Measurements from ENCODE around the gene OR52A1. TPM values are rescaled to one million over a fixed set of nuclear protein-coding genes. Genes with fewer than 3 reads are reported as not detected.

Gene OR52A1
- total and polyA plus RNA-seq, 9 of the 15 experiments (the other 6 are each of a cell fraction or from before 2014, with no cell fraction given), result under 0.01 to 0.33 (median 0.13) TPM; not detected in 3

DNA sequence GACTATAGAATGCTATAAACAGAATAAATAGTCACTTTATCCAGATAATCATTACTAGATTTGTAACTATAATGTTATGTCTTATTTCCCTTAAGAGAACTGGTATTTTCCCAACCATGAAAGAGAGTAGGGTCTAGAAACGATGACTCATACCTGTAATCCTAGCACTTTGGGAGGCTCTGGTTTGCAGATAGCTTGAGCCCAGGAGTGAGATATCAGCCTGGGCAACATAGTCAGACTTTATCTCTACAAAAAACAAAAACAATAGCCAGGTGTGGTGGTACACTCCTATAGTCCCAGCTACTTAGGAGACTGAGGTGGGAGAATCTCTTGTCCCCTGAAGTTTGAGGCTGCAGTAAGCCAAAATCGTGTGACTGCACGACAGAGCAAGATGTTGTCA lies 47.3 kb downstream of the OR52A1 start (continued):
- TF ChIP-seq TCF3 (CRISPR knock-in tag; IDR thresholded peaks at IDR 0.05) (peak; percentile 55), ZNF316 (IDR thresholded peaks at IDR 0.05) (peak; percentile 58), KLF16 (IDR thresholded peaks at IDR 0.05) (peak; percentile 27; the same call in 1 of the 2 replicates), JUNB (CRISPR knock-in tag; conservative IDR thresholded peaks at IDR 0.05) (peak; percentile 71), DPF2 (IDR thresholded peaks at IDR 0.05) (peak; percentile 85), MAFF (IDR thresholded peaks at IDR 0.05; ENCODE audit: low read length) (0 out of 2 replicates have a peak, but pooled peaks have one; percentile 19), SMARCC2 (IDR thresholded peaks at IDR 0.05; ENCODE audit: low read depth) (peak; percentile 53; the same call in 1 of the 2 replicates), FOXM1 (IDR thresholded peaks at IDR 0.05; ENCODE audit: low read depth) (0 out of 2 replicates have a peak, but pooled peaks have one; percentile 13), FOXM1 (CRISPR knock-in tag; IDR thresholded peaks at IDR 0.05; ENCODE audit: low read depth) (no peak), ZEB2 (IDR thresholded peaks at IDR 0.05) (peak; percentile 86), RBM15 (IDR thresholded peaks at IDR 0.05; ENCODE audit: insufficient read depth, low read length) (no peak), TRIM24 (IDR thresholded peaks at IDR 0.05) (peak; percentile 28 to 75; a peak in 3 of 4 replicates), CBFA2T2 (conservative IDR thresholded peaks at IDR 0.05) (peak; percentile 80), C11orf30 (IDR thresholded peaks at IDR 0.05; ENCODE audit: low read depth) (peak; percentile 40; the same call in 1 of the 2 replicates)
- TF ChIP-seq, protein P1, sequence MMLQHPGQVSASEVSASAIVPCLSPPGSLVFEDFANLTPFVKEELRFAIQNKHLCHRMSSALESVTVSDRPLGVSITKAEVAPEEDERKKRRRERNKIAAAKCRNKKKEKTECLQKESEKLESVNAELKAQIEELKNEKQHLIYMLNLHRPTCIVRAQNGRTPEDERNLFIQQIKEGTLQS (IDR thresholded peaks at IDR 0.05), result peak; percentile 94
- TF ChIP-seq, protein P1 (CRISPR knock-in tag; conservative IDR thresholded peaks at IDR 0.05), result no peak
- TF ChIP-seq, protein P2, sequence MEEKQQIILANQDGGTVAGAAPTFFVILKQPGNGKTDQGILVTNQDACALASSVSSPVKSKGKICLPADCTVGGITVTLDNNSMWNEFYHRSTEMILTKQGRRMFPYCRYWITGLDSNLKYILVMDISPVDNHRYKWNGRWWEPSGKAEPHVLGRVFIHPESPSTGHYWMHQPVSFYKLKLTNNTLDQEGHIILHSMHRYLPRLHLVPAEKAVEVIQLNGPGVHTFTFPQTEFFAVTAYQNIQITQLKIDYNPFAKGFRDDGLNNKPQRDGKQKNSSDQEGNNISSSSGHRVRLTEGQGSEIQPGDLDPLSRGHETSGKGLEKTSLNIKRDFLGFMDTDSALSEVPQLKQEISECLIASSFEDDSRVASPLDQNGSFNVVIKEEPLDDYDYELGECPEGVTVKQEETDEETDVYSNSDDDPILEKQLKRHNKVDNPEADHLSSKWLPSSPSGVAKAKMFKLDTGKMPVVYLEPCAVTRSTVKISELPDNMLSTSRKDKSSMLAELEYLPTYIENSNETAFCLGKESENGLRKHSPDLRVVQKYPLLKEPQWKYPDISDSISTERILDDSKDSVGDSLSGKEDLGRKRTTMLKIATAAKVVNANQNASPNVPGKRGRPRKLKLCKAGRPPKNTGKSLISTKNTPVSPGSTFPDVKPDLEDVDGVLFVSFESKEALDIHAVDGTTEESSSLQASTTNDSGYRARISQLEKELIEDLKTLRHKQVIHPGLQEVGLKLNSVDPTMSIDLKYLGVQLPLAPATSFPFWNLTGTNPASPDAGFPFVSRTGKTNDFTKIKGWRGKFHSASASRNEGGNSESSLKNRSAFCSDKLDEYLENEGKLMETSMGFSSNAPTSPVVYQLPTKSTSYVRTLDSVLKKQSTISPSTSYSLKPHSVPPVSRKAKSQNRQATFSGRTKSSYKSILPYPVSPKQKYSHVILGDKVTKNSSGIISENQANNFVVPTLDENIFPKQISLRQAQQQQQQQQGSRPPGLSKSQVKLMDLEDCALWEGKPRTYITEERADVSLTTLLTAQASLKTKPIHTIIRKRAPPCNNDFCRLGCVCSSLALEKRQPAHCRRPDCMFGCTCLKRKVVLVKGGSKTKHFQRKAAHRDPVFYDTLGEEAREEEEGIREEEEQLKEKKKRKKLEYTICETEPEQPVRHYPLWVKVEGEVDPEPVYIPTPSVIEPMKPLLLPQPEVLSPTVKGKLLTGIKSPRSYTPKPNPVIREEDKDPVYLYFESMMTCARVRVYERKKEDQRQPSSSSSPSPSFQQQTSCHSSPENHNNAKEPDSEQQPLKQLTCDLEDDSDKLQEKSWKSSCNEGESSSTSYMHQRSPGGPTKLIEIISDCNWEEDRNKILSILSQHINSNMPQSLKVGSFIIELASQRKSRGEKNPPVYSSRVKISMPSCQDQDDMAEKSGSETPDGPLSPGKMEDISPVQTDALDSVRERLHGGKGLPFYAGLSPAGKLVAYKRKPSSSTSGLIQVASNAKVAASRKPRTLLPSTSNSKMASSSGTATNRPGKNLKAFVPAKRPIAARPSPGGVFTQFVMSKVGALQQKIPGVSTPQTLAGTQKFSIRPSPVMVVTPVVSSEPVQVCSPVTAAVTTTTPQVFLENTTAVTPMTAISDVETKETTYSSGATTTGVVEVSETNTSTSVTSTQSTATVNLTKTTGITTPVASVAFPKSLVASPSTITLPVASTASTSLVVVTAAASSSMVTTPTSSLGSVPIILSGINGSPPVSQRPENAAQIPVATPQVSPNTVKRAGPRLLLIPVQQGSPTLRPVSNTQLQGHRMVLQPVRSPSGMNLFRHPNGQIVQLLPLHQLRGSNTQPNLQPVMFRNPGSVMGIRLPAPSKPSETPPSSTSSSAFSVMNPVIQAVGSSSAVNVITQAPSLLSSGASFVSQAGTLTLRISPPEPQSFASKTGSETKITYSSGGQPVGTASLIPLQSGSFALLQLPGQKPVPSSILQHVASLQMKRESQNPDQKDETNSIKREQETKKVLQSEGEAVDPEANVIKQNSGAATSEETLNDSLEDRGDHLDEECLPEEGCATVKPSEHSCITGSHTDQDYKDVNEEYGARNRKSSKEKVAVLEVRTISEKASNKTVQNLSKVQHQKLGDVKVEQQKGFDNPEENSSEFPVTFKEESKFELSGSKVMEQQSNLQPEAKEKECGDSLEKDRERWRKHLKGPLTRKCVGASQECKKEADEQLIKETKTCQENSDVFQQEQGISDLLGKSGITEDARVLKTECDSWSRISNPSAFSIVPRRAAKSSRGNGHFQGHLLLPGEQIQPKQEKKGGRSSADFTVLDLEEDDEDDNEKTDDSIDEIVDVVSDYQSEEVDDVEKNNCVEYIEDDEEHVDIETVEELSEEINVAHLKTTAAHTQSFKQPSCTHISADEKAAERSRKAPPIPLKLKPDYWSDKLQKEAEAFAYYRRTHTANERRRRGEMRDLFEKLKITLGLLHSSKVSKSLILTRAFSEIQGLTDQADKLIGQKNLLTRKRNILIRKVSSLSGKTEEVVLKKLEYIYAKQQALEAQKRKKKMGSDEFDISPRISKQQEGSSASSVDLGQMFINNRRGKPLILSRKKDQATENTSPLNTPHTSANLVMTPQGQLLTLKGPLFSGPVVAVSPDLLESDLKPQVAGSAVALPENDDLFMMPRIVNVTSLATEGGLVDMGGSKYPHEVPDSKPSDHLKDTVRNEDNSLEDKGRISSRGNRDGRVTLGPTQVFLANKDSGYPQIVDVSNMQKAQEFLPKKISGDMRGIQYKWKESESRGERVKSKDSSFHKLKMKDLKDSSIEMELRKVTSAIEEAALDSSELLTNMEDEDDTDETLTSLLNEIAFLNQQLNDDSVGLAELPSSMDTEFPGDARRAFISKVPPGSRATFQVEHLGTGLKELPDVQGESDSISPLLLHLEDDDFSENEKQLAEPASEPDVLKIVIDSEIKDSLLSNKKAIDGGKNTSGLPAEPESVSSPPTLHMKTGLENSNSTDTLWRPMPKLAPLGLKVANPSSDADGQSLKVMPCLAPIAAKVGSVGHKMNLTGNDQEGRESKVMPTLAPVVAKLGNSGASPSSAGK (IDR thresholded peaks at IDR 0.05), result no peak
- TF ChIP-seq, protein P3, sequence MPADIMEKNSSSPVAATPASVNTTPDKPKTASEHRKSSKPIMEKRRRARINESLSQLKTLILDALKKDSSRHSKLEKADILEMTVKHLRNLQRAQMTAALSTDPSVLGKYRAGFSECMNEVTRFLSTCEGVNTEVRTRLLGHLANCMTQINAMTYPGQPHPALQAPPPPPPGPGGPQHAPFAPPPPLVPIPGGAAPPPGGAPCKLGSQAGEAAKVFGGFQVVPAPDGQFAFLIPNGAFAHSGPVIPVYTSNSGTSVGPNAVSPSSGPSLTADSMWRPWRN (IDR thresholded peaks at IDR 0.05; ENCODE audit: low read depth), result no peak
